ENCODE measurements around the gene MRPL48.
"Not testable (repeated sequence)": the region's sequence is repeated elsewhere in the genome, so short reads cannot be mapped to it uniquely, and the experiment has no call there.

The MRPL48 gene

DNA sequence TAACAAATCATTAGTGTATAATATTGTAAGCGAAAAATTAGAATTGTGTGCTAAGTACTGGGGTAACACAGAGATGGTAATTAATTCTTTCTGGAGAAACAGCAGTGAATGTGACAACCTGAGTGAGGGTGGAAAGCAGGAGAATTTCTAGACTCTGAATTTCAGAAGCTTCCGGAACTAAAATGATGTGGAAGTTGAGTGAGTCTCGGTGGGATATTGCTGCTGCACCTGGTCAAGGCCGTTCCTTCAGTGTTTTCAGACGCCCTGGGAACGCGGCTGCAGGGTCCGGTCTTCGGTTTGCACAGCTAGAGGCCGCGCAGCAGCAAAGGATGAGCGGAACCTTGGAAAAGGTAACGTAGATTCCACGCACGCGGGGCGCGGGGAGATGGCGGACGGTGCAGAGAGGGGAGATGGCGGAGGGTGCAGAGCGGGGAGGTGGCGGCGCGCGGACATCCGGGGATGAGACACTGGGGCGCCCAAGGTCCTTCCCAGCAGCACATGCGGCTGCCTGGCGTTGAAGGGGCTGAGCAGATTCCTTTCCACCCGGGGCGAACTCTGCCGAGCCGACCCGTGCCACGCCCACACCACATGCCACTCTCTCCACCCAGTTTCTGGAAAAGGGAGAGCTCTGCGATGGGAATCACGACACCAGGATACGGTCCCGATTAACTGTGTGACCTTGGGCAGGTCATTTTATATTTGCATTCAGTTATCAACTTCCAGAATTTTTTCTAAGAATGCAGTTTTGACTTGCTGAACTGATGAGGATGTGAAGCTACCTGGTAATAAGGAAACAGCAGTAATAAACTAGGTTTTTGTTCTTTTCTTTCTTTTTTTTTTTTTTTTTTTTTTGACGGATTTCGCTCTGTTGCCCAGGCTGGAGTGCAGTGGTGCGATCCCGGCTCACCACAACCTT lies at the start of gene MRPL48:
MRPL48 (plus strand) TSS at position 232 of the 916 bp plus-strand sequence; CDS start at position 330, 98 bp downstream.
- peak; percentile 86 to 87 for DNase-seq

DNA sequence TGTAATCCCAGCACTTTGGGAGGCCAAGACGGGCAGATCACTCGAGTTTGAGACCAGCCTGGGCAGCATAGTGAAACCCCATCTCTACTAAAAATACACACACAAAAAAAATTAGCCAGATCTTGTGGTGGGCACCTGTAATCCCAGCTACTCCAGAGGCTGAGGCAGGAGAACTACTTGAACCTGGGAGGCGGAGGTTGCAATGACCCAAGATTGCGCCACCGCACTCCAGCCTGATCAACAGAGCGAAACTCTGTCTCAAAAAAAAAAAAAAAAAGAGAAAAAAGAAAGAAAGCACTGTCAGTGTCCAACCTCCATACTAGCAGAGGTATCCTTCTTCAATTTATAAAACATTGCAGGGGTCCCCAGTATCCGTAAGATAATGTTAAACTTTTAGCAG lies 44.6 kb upstream of the MRPL48 start:
- no peak for DNase-seq

DNA sequence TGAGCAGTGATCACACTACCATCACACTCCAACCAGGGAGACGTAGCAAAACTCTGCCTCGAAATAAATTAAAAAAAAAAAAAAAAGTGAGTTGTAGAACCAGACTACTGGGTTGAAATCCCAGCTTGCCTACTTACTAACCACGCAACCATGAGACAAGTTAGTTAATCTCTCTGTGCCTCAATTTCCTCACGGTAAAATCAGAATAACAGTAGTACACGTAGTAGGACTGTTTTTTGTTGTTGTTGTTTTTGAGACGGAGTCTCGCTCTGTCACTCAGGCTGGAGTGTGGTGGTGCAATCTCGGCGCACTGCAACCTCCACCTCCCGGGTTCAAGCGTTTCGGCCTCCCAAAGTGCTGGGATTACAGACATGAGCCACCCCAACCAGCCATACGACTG lies 41.0 kb upstream of the MRPL48 start:
- DNase-seq = no peak

- no peak for DNase-seq
Measured at GRCh38 chr11:73747762-73748161, 39.9 kb upstream of the MRPL48 start.

- DNase-seq = no peak
Measured at GRCh38 chr11:73748300-73748699, 39.4 kb upstream of the MRPL48 start.

DNA sequence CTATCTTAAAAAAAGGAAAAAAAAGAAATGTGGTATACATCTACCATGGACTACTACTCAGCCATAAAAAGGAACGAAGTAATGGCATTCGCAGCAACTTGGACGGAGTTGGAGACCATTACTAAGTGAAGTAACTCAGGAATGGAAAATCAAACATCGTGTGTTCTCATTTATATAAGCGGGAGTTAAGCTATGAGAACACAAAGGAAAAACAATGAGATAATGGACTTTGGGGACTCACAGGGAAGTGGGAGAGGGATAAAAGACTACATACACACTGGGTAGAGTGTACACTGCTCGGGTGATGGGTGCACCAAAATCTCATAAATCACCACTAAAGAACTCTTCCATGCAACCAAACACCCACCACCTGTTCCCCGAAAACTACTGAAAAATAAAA lies 38.6 kb upstream of the MRPL48 start:
- no peak for DNase-seq

DNA sequence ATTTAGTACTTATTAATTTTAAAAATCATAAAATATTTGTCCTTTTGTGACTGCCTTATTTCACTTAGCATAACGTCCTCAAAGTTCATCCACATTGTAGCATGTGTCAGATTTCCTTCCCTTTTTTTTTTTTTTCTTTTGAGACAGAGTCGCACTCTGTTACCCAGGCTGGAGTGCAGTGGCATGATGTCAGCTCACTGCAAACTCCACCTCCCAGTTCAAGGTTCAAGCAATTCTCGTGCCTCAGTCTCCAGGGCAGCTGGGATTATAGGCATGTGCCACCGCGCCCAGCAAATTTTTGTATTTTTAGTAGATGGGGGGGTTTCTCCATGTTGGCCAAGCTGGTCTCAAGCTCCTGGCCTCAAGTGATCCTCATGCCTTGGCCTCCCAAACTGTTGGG lies 37.4 kb upstream of the MRPL48 start:
- DNase-seq = no peak

DNA sequence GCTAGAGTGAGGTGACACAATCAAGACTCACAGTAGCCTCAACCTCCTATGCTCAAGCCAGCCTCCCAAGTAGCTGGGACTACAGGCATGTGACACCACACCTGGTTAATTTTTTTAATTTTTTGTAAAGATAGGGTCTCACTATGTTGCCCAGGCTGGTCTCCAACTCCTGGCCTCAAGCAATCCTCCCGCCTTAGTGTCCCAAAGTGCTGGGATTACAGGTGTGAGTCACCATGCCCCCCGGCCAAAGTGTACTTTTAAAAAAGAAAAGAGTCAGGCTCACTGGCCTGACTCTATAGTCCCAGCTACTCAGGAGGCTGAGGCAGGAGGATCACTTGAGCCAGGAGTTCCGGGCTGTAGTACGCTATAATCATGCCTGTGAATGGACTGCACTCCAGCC lies 36.8 kb upstream of the MRPL48 start:
- not testable (repeated sequence) for DNase-seq

DNA sequence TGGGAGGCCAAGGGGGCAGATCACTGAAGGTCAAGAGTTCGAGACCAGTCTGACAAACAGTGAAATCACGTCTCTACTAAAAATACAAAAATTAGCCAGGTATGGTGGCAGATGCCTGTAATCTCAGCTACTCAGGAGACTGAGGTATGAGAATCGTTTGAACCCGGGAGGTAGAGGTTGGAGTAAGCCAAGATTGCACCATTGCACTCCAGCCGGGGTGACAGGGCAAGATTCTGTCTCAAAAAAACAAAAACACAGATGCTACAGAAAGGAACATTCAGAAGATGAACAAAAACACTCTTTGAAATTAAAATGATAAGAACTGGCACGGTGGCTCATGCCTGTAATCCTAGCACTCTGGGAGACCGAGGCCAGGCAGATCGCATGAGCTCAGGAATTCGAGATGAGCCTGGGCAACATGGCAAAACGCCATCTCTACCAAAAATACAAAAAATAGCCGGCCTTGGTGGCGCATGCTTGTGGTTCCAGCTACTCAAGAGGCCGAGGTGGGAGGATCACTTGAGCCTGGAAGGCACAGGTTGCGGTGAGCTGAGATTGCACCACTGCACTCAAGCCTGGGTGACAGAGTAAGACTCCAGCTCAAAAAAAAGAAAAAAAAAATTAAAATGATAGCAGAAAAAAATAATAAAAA lies 35.3 kb upstream of the MRPL48 start:
- no peak for DNase-seq

DNA sequence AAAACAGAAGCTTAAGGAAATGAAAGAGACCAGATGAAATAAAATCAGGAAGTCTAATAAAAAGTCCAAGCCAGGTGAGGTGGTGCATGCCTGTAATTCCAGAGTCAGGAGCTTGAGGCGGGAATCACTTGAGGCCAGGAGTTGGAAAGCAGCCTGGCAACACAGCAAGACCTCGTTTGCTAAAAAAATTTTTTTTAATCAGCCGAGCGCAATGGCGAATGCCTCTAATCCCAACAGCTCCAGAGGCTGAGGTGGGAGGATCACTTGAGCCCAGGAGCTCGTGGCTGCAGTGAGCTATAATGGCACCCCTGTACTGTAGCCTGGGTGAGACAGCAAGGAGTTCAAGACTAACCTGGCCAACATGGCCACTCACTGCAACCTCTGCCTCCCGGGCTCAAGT lies 34.8 kb upstream of the MRPL48 start:
- DNase-seq = no peak

- no peak for DNase-seq
Measured at GRCh38 chr11:73753938-73754337, 33.7 kb upstream of the MRPL48 start.

GRCh38 chr11:73755670-73756069 lies 32.0 kb upstream of the MRPL48 start:
- no peak for DNase-seq

DNA sequence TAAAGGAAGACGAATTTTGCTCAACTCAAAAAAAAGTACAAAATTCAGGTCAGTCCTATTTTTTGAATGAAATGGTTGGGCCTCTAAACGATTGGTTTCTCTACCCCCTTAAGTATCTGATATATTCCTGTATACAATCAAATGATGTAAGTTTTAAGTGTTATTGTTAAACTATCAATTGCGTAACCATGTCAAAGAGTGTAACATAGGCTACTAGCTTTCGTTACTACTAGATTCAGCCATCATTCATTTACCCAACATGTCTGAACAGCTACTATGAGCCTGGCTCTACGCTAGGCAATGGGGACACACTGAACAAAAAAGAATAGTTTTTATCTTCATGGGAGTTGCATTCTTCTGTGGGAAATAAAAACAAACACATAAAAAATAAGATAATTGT lies 30.1 kb upstream of the MRPL48 start:
- no peak for DNase-seq

GRCh38 chr11:73758451-73758850 lies 29.2 kb upstream of the MRPL48 start:
- no peak for DNase-seq

GRCh38 chr11:73759610-73760134 lies 28.0 kb upstream of the MRPL48 start:
- no peak for DNase-seq

GRCh38 chr11:73760135-73760678 lies 27.5 kb upstream of the MRPL48 start:
- no peak for DNase-seq

- DNase-seq = peak; percentile 100
Measured at GRCh38 chr11:73760679-73761402, 26.8 kb upstream of the MRPL48 start, which contains the start of gene RAB6A. TSS of gene RAB6A (minus strand) at chr11:73761074. CDS start at chr11:73760635, 439 bp downstream.

GRCh38 chr11:73761403-73761945 lies 26.2 kb upstream of the MRPL48 start:
- DNase-seq = no peak

DNA sequence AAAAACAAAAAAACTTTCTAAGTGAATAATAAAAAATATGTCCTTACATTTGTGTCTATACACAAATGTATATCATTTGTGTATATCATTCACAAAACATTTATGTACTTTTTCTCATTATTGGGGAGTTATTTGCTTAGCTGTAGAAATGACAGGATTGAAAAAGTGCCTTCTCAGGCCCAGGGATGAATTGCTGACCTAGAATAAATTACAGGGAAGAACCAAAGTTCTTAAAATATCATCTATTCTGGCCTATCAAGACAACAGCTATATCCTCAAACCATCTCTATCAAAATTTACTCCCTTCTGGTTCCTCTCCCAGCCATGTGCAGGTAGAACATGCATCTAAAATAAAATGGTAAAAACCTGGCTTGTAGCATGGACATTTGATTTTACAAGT lies 24.9 kb upstream of the MRPL48 start:
- DNase-seq = no peak

DNA sequence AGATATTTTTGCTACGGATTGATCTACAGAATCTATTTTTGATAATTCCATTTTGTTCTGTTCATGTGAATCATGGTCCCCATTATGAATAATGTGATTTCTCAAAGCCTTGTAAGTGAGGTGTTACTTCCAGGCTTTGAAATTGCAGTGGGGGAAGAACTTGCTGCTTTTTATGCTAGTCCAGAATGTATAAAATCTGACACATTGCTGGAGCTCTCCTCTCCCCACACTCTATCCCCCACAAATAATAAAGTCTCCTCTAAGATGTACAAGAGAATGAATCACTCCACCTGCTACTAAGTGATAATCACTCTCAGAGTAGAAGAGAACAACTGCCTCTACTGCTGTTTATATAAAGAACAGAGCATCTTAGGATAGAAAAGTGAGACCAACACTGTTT lies 20.9 kb upstream of the MRPL48 start:
- DNase-seq = no peak

- not testable (repeated sequence) for DNase-seq
Measured at GRCh38 chr11:73770811-73771210, 16.9 kb upstream of the MRPL48 start.

DNA sequence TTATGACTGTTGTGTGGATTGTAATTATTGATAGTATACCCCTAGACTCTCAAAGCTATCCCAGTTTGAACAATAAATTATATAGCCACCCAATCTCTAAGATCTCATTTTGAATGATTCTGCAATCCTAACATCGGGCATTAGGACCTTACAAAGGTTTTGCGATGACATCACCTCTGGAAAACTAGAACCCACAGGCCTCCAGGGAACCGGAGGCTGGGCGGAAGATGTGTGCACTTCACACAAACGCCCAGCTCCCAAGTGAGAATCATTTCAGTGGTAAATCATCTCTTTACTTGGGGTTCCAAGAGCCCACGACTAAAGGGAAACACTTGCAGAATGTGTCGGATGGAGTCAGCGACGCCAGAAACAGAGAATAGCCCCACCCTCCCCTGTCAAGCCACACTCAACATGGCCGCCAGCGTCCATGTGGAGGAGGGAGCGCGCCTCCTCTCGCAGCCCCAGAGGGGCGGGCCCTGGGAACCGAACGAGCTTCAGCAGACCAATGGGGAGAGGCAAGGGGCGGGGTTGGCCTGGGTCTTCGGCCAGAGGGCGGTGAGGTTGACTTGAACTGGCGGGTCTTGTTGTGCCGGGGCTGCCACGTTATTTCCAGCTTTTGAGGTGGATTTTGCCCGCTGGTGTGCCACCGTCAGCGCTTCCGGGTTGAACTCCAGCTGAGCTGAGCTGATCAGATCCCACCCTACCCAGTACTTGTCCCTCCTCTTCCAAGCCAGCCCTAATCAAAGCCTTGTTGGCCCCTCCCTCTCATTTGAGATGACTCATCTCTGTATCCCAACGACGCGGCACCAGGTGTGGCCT lies 8.4 kb upstream of the MRPL48 start:
- peak; percentile 97 for DNase-seq
